ENCODE results near the gene BANP. TPM values are rescaled to one million over a fixed set of nuclear protein-coding genes. Genes with fewer than 3 reads are reported as not detected.
A peak's percentile ranks its signal among the peaks of the same experiment; 100 is the strongest.

Gene BANP
- total RNA-seq, 1 donor from 2014 or later, result 25.5 TPM

DNA sequence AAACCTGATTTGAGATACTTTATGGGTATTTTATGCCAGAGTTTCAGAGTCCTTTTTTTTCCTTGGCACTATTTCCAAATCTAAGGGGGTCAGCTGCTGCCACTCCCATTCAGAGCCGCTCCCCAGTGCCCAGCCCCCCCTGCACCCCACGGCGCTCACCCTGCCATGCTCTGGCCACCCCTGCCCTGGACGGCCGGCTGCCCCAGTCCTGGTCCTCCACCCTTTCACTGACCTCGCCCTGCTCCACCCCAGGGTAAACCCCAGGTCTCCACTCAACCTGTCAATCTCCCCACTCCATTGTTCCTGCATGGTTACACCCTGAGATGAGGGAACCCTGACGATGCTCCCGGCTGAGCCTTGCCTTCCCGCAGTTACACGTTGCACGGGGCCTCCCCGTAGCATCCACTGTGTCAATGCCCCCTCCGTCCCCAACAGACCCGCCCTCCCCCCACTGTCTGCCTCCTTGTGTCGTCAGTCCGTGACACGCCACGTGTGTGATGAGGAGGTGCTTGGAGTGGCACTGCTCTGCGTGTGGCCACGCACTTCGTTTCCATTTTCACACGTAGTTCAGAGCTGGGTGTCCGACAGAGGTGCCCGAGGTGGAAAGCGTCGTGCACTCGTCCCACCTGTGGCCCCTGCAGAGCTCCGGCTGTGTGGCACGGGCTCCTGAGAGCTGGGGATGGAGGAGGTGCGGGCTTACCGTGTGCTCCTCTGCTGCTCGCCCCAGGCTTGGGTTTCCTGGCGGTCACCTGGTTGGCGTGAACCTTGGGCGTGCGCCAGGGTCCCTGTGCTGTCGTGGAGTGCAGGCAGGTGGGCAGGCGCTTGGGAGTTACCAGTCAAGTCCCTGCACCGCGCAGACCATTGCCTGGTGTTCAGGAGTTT lies 116.5 kb downstream of the BANP start:
- peak; percentile 13 for DNase-seq
- TF ChIP-seq, protein P1, sequence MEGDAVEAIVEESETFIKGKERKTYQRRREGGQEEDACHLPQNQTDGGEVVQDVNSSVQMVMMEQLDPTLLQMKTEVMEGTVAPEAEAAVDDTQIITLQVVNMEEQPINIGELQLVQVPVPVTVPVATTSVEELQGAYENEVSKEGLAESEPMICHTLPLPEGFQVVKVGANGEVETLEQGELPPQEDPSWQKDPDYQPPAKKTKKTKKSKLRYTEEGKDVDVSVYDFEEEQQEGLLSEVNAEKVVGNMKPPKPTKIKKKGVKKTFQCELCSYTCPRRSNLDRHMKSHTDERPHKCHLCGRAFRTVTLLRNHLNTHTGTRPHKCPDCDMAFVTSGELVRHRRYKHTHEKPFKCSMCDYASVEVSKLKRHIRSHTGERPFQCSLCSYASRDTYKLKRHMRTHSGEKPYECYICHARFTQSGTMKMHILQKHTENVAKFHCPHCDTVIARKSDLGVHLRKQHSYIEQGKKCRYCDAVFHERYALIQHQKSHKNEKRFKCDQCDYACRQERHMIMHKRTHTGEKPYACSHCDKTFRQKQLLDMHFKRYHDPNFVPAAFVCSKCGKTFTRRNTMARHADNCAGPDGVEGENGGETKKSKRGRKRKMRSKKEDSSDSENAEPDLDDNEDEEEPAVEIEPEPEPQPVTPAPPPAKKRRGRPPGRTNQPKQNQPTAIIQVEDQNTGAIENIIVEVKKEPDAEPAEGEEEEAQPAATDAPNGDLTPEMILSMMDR (IDR thresholded peaks at IDR 0.05; ENCODE audit: partially characterized antibody, unreplicated experiment), result no peak
- Mint-ChIP-seq H3K4me3 (ENCODE audit: unreplicated experiment) (no peak overlapping the region), H3K4me1 (ENCODE audit: low read depth, unreplicated experiment) (peaks cover 17% of the 10 kb centered on the region), H3K9me3 (ENCODE audit: unreplicated experiment) (peaks cover 5% of the 10 kb centered on the region), H3K27me3 (ENCODE audit: unreplicated experiment) (peaks cover 7% of the 10 kb centered on the region), H3K27ac (ENCODE audit: unreplicated experiment) (no peak overlapping the region), H3K36me3 (ENCODE audit: unreplicated experiment) (peaks cover 6% of the 10 kb centered on the region)

DNA sequence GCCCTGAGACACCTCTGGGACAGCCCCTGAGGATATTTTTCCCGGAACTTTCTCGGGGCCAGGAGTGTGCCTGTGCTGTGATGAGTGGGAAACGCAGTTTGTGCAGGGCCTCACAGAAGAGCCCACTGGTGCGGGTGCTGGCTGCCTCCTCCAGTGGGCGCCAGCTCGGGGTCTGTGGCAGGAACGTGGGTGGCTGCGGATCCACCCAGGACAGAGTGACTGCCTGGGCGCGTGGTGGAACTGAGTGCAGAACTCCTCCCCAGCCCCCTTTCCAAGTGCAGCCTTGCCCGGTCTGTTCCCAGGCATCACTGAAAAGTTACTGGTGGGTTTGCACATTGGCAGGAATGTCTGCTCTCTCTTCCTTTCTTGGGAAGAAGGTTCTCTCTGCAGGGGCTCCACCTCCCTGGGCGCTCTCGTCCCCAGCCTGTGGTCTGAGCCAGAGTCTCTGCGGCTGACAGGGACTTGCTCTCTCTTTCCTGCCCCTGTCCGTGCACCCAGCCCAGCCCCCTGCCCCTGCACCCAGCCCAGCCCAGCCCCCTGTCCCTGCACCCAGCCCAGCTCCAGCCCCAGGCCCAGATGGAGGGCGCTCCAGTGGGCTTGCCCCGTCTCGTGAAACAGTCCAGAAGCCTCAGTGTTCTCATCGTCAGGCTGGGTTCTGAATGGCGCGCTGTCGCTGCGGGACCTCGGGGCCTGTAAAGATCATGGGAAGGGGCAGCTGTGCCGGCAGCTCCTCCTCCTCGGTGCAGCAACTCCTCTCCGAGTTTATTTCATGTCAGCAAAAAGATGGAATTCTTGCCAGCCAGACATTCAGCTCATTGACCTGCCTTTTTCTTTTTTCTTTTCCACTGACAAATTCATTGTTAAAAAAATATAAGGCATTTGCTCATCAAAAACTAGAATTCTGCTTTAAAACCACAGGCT lies 117.5 kb downstream of the BANP start:
- H3K4me3 Mint-ChIP-seq (ENCODE audit: unreplicated experiment), result peak overlapping the region; percentile 21
- peak; percentile 19 for DNase-seq
- H3K4me1 Mint-ChIP-seq (ENCODE audit: low read depth, unreplicated experiment), result peaks cover 12% of the 10 kb centered on the region
- TF ChIP-seq, protein P1 (IDR thresholded peaks at IDR 0.05; ENCODE audit: partially characterized antibody, unreplicated experiment), result no peak
- H3K36me3 Mint-ChIP-seq (ENCODE audit: unreplicated experiment), result peaks cover 6% of the 10 kb centered on the region
- H3K9me3 Mint-ChIP-seq (ENCODE audit: unreplicated experiment), result peaks cover 5% of the 10 kb centered on the region
- H3K27me3 Mint-ChIP-seq (ENCODE audit: unreplicated experiment), result peaks cover 4% of the 10 kb centered on the region
- no peak overlapping the region for H3K27ac Mint-ChIP-seq (ENCODE audit: unreplicated experiment)

DNA sequence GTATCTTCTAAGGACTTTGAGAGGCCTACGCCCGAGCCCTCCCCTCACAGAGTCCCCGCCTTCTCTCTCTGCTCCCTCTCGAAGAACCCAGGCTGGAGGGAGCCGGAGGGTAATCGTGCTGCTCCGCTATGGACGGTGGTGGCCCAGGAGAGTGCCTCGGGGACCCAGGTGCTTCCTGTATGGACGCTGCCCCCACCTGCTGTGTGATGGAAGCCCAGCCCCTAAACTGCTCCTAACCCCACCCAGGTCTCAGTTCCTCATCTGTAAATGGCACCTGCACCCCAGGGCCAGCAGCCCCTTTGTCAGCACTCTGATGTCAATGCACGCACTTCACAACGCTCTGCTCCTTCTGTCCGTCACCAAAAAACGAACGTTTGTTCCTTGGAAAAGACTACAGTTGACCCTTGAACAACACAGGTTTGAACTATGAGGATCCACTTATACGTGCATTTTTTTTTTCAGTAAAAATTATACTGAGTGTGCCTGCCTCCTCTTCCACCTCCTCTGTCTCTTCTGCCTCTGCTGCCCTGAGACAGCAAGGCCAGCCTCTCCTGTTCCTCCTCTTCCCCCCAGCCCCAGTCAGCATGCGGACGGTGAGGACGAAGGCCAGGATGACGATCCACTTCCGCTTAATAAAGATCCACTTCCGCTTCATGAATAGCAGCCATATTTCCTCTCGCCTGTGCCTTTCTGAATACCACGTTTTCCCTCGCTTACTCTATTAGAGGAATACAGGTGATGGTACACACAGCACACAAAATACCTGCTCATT lies 118.3 kb downstream of the BANP start:
- Mint-ChIP-seq H3K36me3 (ENCODE audit: unreplicated experiment) (peaks cover 6% of the 10 kb centered on the region), H3K27me3 (ENCODE audit: unreplicated experiment) (peaks cover 7% of the 10 kb centered on the region), H3K4me3 (ENCODE audit: unreplicated experiment) (peak overlapping the region; percentile 34), H3K9me3 (ENCODE audit: unreplicated experiment) (peaks cover 5% of the 10 kb centered on the region), H3K4me1 (ENCODE audit: low read depth, unreplicated experiment) (peaks cover 12% of the 10 kb centered on the region), H3K27ac (ENCODE audit: unreplicated experiment) (peak overlapping the region; percentile 4)
- TF ChIP-seq, protein P1 (IDR thresholded peaks at IDR 0.05; ENCODE audit: partially characterized antibody, unreplicated experiment), result no peak
- DNase-seq, result peak; percentile 15

DNA sequence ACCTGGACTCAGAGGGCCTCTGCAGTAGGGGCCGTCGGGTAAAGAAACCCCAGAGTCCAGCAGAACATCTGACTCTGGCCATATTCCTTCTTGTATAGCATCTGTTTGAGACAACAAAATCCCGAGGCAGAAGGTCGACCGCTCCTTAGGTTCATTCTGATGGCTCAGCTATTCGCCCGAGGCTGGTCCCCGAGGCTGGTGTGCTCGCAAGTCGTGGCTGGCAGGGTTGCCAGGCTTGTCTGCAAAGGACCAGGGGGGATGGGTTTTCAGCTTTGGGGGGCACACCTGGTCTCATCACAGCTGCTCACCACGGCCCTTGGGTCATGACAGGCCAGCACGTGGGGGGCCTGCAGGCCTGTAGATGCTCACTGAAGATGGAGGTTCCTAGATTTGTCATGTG lies 119.1 kb downstream of the BANP start:
- peaks cover 6% of the 10 kb centered on the region for H3K36me3 Mint-ChIP-seq (ENCODE audit: unreplicated experiment)
- no peak overlapping the region for H3K4me3 Mint-ChIP-seq (ENCODE audit: unreplicated experiment)
- H3K27me3 Mint-ChIP-seq (ENCODE audit: unreplicated experiment), result peaks cover 7% of the 10 kb centered on the region
- TF ChIP-seq, protein P1 (IDR thresholded peaks at IDR 0.05; ENCODE audit: partially characterized antibody, unreplicated experiment), result no peak
- peaks cover 5% of the 10 kb centered on the region for H3K9me3 Mint-ChIP-seq (ENCODE audit: unreplicated experiment)
- H3K27ac Mint-ChIP-seq (ENCODE audit: unreplicated experiment), result peak overlapping the region; percentile 4
- peaks cover 12% of the 10 kb centered on the region for H3K4me1 Mint-ChIP-seq (ENCODE audit: low read depth, unreplicated experiment)
- peak; percentile 14 for DNase-seq
